Measurements from ENCODE around the gene FTCD. TPM values are rescaled to one million over a fixed set of nuclear protein-coding genes. Genes with fewer than 3 reads are reported as not detected.

The FTCD gene
- total and polyA plus RNA-seq, 2 donors (not counting 1 experiment from before 2014, with no cell fraction given), result 0.27 to 1.3 TPM

DNA sequence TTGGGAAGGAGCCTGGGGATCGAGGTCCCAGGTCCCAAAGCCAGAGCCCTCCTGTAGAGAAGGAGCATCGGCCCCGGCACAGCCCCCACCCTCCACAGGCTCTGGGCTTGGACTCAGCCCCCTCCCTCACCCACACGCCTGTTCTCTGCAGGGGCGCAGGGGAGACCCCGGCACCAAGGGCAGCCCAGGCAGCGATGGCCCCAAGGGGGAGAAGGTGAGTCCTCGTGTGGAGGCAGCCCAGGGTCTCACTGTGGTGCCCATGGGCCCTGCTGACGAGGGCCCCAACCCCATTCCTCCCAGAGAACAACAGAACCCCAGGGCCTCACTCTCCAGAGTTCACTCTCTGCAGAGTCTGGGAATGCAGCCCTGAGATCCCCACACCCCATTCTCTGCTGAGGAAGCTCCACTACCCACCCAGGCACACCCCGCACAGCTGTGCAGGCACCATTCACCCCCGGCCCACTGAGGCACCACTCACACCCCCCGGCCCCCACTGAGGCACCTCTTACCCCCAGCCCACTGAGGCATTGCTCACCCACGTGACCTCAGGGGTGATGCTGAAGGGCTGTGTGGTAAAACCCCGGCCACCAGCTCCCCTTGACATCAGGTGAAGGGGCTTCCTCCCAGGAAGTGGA is 35.6 kb downstream of the FTCD start:
- Histone ChIP-seq H2AFZ (ENCODE audit: low read length) (no peak overlapping the region), H3K27me3 (ENCODE audit: control insufficient read depth, insufficient read depth, low read length) (no peaks in the 10 kb centered on the region), H3K9me3 (ENCODE audit: control insufficient read depth, insufficient read depth, low read depth, low read length) (no peaks in the 10 kb centered on the region), H3K27ac (ENCODE audit: insufficient read depth, low read length) (no peak overlapping the region), H4K20me1 (ENCODE audit: control insufficient read depth, extremely low read depth, insufficient read depth, low read length) (no peaks in the 10 kb centered on the region), H3K4me1 (ENCODE audit: control insufficient read depth, extremely low read depth, insufficient read depth, low read length) (no peaks in the 10 kb centered on the region), H3K4me3 (replicated peaks in 1 of 4; ENCODE audit: control extremely low read depth in 1 of 4, insufficient read depth in 1 of 4, low read depth in 3 of 4, low read length in 4 of 4) (no peak overlapping the region), H3K4me2 (ENCODE audit: extremely low read depth, insufficient read depth, low read length) (no peak overlapping the region), H3K9ac (ENCODE audit: insufficient read depth, low read length) (no peak overlapping the region), H3K36me3 (ENCODE audit: control insufficient read depth, insufficient read depth, low read length) (peaks cover 79% of the 10 kb centered on the region), H3K79me2 (ENCODE audit: control insufficient read depth, insufficient read depth, low read length) (peaks cover 41% of the 10 kb centered on the region)
- TF ChIP-seq, protein P1, sequence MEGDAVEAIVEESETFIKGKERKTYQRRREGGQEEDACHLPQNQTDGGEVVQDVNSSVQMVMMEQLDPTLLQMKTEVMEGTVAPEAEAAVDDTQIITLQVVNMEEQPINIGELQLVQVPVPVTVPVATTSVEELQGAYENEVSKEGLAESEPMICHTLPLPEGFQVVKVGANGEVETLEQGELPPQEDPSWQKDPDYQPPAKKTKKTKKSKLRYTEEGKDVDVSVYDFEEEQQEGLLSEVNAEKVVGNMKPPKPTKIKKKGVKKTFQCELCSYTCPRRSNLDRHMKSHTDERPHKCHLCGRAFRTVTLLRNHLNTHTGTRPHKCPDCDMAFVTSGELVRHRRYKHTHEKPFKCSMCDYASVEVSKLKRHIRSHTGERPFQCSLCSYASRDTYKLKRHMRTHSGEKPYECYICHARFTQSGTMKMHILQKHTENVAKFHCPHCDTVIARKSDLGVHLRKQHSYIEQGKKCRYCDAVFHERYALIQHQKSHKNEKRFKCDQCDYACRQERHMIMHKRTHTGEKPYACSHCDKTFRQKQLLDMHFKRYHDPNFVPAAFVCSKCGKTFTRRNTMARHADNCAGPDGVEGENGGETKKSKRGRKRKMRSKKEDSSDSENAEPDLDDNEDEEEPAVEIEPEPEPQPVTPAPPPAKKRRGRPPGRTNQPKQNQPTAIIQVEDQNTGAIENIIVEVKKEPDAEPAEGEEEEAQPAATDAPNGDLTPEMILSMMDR (conservative IDR thresholded peaks at IDR 0.05 in 1 of 2, IDR thresholded peaks at IDR 0.05 in 1 of 2; ENCODE audit: low read depth in 1 of 2, low read length in 2 of 2), result no peak
- no peak for TF ChIP-seq EZH2 (IDR thresholded peaks at IDR 0.05; ENCODE audit: low read length, missing control alignments)
- DNase-seq (ENCODE audit: low read depth in 2 of 2), result no peak

GRCh38 chr21:46119144-46119636 is 36.2 kb downstream of the FTCD start:
- no peak overlapping the region for H3K4me3 ChIP-seq (replicated peaks in 1 of 4; ENCODE audit: control extremely low read depth in 1 of 4, insufficient read depth in 1 of 4, low read depth in 3 of 4, low read length in 4 of 4)
- no peaks in the 10 kb centered on the region for H3K4me1 ChIP-seq (ENCODE audit: control insufficient read depth, extremely low read depth, insufficient read depth, low read length)
- H3K27me3 ChIP-seq (ENCODE audit: control insufficient read depth, insufficient read depth, low read length), result no peaks in the 10 kb centered on the region
- peaks cover 41% of the 10 kb centered on the region for H3K79me2 ChIP-seq (ENCODE audit: control insufficient read depth, insufficient read depth, low read length)
- no peaks in the 10 kb centered on the region for H4K20me1 ChIP-seq (ENCODE audit: control insufficient read depth, extremely low read depth, insufficient read depth, low read length)
- H3K4me2 ChIP-seq (ENCODE audit: extremely low read depth, insufficient read depth, low read length), result no peak overlapping the region
- H3K9me3 ChIP-seq (ENCODE audit: control insufficient read depth, insufficient read depth, low read depth, low read length), result no peaks in the 10 kb centered on the region
- DNase-seq (ENCODE audit: low read depth in 2 of 2), result no peak
- peaks cover 77% of the 10 kb centered on the region for H3K36me3 ChIP-seq (ENCODE audit: control insufficient read depth, insufficient read depth, low read length)
- TF ChIP-seq, protein P1 (conservative IDR thresholded peaks at IDR 0.05 in 1 of 2, IDR thresholded peaks at IDR 0.05 in 1 of 2; ENCODE audit: low read depth in 1 of 2, low read length in 2 of 2), result no peak
- TF ChIP-seq EZH2 (IDR thresholded peaks at IDR 0.05; ENCODE audit: low read length, missing control alignments), result no peak
- H3K27ac ChIP-seq (ENCODE audit: insufficient read depth, low read length), result no peak overlapping the region
- H3K9ac ChIP-seq (ENCODE audit: insufficient read depth, low read length), result no peak overlapping the region
- no peak overlapping the region for H2AFZ ChIP-seq (ENCODE audit: low read length)

- peaks cover 76% of the 10 kb centered on the region for H3K36me3 ChIP-seq (ENCODE audit: control insufficient read depth, insufficient read depth, low read length)
- no peak overlapping the region for H3K9ac ChIP-seq (ENCODE audit: insufficient read depth, low read length)
- no peak overlapping the region for H2AFZ ChIP-seq (ENCODE audit: low read length)
- H3K4me1 ChIP-seq (ENCODE audit: control insufficient read depth, extremely low read depth, insufficient read depth, low read length), result no peaks in the 10 kb centered on the region
- H4K20me1 ChIP-seq (ENCODE audit: control insufficient read depth, extremely low read depth, insufficient read depth, low read length), result no peaks in the 10 kb centered on the region
- no peak overlapping the region for H3K4me2 ChIP-seq (ENCODE audit: extremely low read depth, insufficient read depth, low read length)
- DNase-seq (ENCODE audit: low read depth in 2 of 2), result no peak
- H3K27ac ChIP-seq (ENCODE audit: insufficient read depth, low read length), result no peak overlapping the region
- TF ChIP-seq EZH2 (IDR thresholded peaks at IDR 0.05; ENCODE audit: low read length, missing control alignments), result no peak
- TF ChIP-seq, protein P1 (conservative IDR thresholded peaks at IDR 0.05 in 1 of 2, IDR thresholded peaks at IDR 0.05 in 1 of 2; ENCODE audit: low read depth in 1 of 2, low read length in 2 of 2), result no peak
- H3K9me3 ChIP-seq (ENCODE audit: control insufficient read depth, insufficient read depth, low read depth, low read length), result no peaks in the 10 kb centered on the region
- H3K4me3 ChIP-seq (replicated peaks in 1 of 4; ENCODE audit: control extremely low read depth in 1 of 4, insufficient read depth in 1 of 4, low read depth in 3 of 4, low read length in 4 of 4), result no peak overlapping the region
- no peaks in the 10 kb centered on the region for H3K27me3 ChIP-seq (ENCODE audit: control insufficient read depth, insufficient read depth, low read length)
- peaks cover 44% of the 10 kb centered on the region for H3K79me2 ChIP-seq (ENCODE audit: control insufficient read depth, insufficient read depth, low read length)
These were observed 36.8 kb downstream of the FTCD start for GRCh38 chr21:46118316-46119143.

Measured in fibroblast of lung (primary cell).